Stomach (tissue), 9 donors: ENCODE measurements around the gene SEC14L3. TPM values are rescaled to one million over a fixed set of nuclear protein-coding genes. Genes with fewer than 3 reads are reported as not detected.

Source experiments
- DNase-seq, 2 donors: peaks; one replicate each; pipeline versions ENCODE4 v3.0.0 to v3.0.0-alpha.2; 2013 to 2019
- H3K27ac ChIP-seq, 5 donors: fragments of 200-600 bp in 4 of 5; sonication (generic) in 4 of 5; one replicate each; pipeline ENCODE4 v1.5.1; 2013 to 2019; ENCODE audit warnings: mild to moderate bottlenecking in 1 of 5, moderate library complexity in 1 of 5
- H3K27me3 ChIP-seq, 3 donors: fragments of 200-600 bp; sonication (generic); one replicate each; pipeline ENCODE4 v1.5.1; 2017 to 2019; ENCODE audit warnings: mixed run types in 1 of 3
- H3K36me3 ChIP-seq, 4 donors: fragments of 200-600 bp; sonication (generic); 1 replicate in 3 of 4; 2 replicates in 1 of 4; pipeline ENCODE4 v1.5.1; 2016 to 2019
- H3K4me1 ChIP-seq, 4 donors: fragments of 200-600 bp; sonication (generic); one replicate each; pipeline ENCODE4 v1.5.1; 2016 to 2019
- H3K4me3 ChIP-seq, 4 donors: fragments of 200-600 bp; sonication (generic) in 3 of 4; one replicate each; pipeline ENCODE4 v1.5.1; 2016 to 2019; ENCODE audit warnings: mild to moderate bottlenecking in 1 of 4
- H3K9me3 ChIP-seq, 4 donors: fragments of 200-600 bp; sonication (generic); one replicate each; pipeline ENCODE4 v1.5.1; 2016 to 2019
- EP300 ChIP-seq: sonication (generic); formaldehyde crosslinking; IDR thresholded peaks from one replicate; pipeline ENCODE4 v1.6.1; 2017; ENCODE audit warnings: antibody characterized with exemption
- POLR2A ChIP-seq, 4 donors: fragments of 450-650 bp; IDR thresholded peaks; one replicate each; pipeline ENCODE4 v1.6.1; 2016; ENCODE audit warnings: antibody characterized with exemption in 4 of 4, control low read depth in 2 of 4, mild to moderate bottlenecking in 1 of 4, moderate library complexity in 1 of 4
- POLR2AphosphoS5 ChIP-seq, 3 donors: sonication (generic); formaldehyde crosslinking; IDR thresholded peaks; one replicate each; pipeline ENCODE4 v1.6.1; 2016; ENCODE audit warnings: antibody characterized with exemption in 3 of 3
- WGBS, 5 donors: extraction: QIAGEN DNeasy Blood & Tissue Kit in 3 of 5; methylation state at CpG; one replicate each; pipeline versions ENCODE4 v1.1.5 to v1.1.7; 2013 to 2018; 5-methylcytosine and 5-hydroxymethylcytosine counted together
- intact Hi-C: fragments of 100-400 bp; cut with DNase I; formaldehyde crosslinking; loops from one replicate; pipeline ENCODE4 v1.15.1; 2023; ENCODE audit warnings: low total_unique reads
- polyA plus RNA-seq, 3 donors: library from polyadenylated mRNA; stranded (reverse); fragments of 200-250 nt; gene quantifications; one replicate each; pipeline ENCODE4 v1.2.3, GENCODE V29; 2013
- total RNA-seq, 5 donors: library from RNA; depleted of rRNA; stranded (reverse); fragments of >200 nt; gene quantifications; one replicate each; pipeline versions ENCODE4 v1.1.0 to v1.2.3, GENCODE V29; 2014 to 2016
- TF ChIP-seq, protein P1 (sequence below), 7 experiments: fragments of 450-650 bp in 4 of 7; fragments of 200-600 bp in 3 of 7; sonication (generic) in 3 of 7; IDR thresholded peaks; one replicate each; pipeline ENCODE4 v1.5.1; 2016 to 2019; ENCODE audit warnings: antibody characterized with exemption in 7 of 7, control low read depth in 2 of 7, mild to moderate bottlenecking in 1 of 7
- donor health status: healthy with polysubstance abuse.
- donor health status: Bipolar disorder and iron deficiency.
- donor health status: healthy.

SEC14L3 gene
- total and polyA plus RNA-seq, 8 donors = not detected

DNA sequence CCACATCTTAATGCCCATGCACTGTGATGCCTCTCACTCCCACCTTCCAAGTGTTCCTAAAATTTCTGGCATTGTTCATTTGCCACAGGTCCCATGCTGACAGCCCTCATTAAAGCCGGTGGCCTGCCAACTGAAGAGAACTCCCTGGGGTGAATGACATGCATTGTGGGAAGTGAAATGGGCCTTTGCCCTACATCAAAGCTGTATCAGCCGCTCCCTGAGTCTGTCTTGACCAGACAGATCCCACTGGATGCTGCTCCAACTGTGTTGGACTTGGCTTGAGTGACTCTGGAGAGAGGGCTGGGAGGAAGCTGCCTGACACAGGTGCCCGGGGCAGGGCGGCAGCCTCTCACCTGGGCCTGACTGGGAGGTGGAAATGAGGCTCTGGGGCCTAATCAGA lies 42.4 kb upstream of the SEC14L3 start:
- Histone ChIP-seq H3K4me3 (no peak overlapping the region), H3K36me3 (no peaks in the 10 kb centered on the region), H3K9me3 (peaks cover 0 to 7% (median 0%) of the 10 kb centered on the region in 4 donors), H3K27me3 (no peaks in the 10 kb centered on the region), H3K27ac (no peak overlapping the region), H3K4me1 (no peaks in the 10 kb centered on the region)
- DNase-seq = no peak
- TF ChIP-seq POLR2A (IDR thresholded peaks at IDR 0.05) (no peak), POLR2AphosphoS5 (IDR thresholded peaks at IDR 0.05) (no peak), EP300 (no peak)
- TF ChIP-seq, protein P1, sequence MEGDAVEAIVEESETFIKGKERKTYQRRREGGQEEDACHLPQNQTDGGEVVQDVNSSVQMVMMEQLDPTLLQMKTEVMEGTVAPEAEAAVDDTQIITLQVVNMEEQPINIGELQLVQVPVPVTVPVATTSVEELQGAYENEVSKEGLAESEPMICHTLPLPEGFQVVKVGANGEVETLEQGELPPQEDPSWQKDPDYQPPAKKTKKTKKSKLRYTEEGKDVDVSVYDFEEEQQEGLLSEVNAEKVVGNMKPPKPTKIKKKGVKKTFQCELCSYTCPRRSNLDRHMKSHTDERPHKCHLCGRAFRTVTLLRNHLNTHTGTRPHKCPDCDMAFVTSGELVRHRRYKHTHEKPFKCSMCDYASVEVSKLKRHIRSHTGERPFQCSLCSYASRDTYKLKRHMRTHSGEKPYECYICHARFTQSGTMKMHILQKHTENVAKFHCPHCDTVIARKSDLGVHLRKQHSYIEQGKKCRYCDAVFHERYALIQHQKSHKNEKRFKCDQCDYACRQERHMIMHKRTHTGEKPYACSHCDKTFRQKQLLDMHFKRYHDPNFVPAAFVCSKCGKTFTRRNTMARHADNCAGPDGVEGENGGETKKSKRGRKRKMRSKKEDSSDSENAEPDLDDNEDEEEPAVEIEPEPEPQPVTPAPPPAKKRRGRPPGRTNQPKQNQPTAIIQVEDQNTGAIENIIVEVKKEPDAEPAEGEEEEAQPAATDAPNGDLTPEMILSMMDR (IDR thresholded peaks at IDR 0.05) = no peak
- intact Hi-C loops = no loop called here
- WGBS, 5 donors = 62 to 85% (median 70%) methylated on average over 2 to 4 of the region's 4 CpGs

DNA sequence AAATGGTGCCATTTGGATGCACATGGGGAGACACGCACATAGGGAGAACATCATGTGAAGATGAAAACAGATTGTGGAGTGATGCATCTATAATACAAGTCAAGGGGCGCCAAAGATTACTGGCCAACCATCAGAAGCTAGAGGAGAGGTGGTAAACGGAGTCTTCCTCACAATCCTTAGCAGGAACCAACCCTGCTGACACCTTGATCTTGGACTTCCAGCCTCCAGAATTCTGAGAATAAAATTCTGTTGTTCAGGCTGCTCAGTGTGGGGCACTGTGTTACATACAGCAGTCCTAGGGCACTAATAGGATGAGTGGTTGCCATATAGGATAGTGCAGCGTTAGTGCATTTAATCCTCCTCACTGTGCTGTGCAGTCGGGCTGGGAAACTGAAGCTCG lies 41.6 kb upstream of the SEC14L3 start:
- intact Hi-C loops = no loop called here
- TF ChIP-seq POLR2AphosphoS5 (IDR thresholded peaks at IDR 0.05) (no peak), EP300 (no peak), POLR2A (IDR thresholded peaks at IDR 0.05) (no peak)
- TF ChIP-seq, protein P1 (IDR thresholded peaks at IDR 0.05) = no peak
- WGBS, 5 donors = 92 to 96% (median 96%) methylated on average over 6 of the region's 6 CpGs

DNA sequence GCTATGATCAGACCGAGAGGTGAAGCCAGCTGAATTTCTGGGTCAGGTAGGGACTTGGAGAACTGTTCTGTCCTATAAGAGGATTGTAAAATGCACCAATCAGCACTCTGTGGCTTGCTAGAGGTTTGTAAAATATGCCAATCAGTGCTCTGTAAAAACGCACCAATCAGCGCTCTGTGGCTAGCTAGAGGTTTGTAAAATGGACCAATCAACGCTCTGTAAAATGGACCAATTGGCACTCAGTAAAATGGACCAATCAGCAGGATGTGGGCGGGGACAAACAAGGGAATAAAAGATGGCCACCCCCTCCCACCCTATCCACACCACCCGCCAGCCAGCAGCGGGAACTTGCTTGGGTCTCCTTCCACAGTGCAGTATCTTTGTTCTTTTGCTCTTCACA lies 40.1 kb upstream of the SEC14L3 start:
- 89 to 95% (median 90%) methylated on average over 7 of the region's 7 CpGs for WGBS, 5 donors
- Histone ChIP-seq H3K4me3 (no peak overlapping the region), H3K36me3 (no peaks in the 10 kb centered on the region), H3K27ac (no peak overlapping the region), H3K4me1 (peaks cover 0 to 3% (median under 1%) of the 10 kb centered on the region in 4 donors), H3K27me3 (peaks cover 0 to 10% (median under 1%) of the 10 kb centered on the region in 3 donors), H3K9me3 (peaks cover 0 to 7% (median 0%) of the 10 kb centered on the region in 4 donors)
- intact Hi-C loops = no loop called here
- no peak for DNase-seq
- no peak for TF ChIP-seq POLR2A (IDR thresholded peaks at IDR 0.05)
- no peak for TF ChIP-seq POLR2AphosphoS5 (IDR thresholded peaks at IDR 0.05)
- TF ChIP-seq EP300 = no peak
- TF ChIP-seq, protein P1 (IDR thresholded peaks at IDR 0.05) = no peak

More for the DNA sequence above, 41.6 kb upstream of the SEC14L3 start:
- no peak overlapping the region for H3K27ac ChIP-seq
- no peak for DNase-seq
- H3K4me1 ChIP-seq = no peaks in the 10 kb centered on the region
- H3K36me3 ChIP-seq = no peaks in the 10 kb centered on the region
- peaks cover 0 to 7% (median 0%) of the 10 kb centered on the region in 4 donors for H3K9me3 ChIP-seq
- H3K4me3 ChIP-seq = no peak overlapping the region
- H3K27me3 ChIP-seq = no peaks in the 10 kb centered on the region

DNA sequence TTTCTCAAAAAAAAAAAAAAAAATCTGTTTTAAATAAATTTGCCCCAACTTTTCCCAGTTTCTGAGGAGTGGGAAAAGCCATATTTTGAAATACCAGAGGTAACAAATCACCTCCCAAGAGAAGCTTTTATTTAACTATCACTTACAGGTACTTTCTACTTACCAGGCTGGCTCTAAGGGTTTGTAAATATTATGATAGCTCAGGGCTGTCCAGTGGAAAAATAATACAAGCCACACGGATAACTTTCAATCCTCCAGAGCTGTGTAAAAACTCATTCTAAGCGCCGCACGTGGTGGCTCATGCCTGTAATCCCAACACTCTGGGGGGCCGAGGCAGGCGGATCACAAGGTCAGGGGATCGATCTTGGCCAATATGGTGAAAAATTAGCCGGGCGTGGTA lies 39.3 kb upstream of the SEC14L3 start:
- WGBS, 5 donors = 65 to 80% (median 71%) methylated on average over 9 of the region's 9 CpGs
- peaks cover 0 to 7% (median 0%) of the 10 kb centered on the region in 4 donors for H3K9me3 ChIP-seq
- DNase-seq = no peak
- H3K27ac ChIP-seq = no peak overlapping the region
- peaks cover 0 to 9% (median 4%) of the 10 kb centered on the region in 4 donors for H3K4me1 ChIP-seq
- H3K27me3 ChIP-seq = peaks cover 0 to 18% (median 5%) of the 10 kb centered on the region in 3 donors
- intact Hi-C loops = no loop called here
- TF ChIP-seq, protein P1 (IDR thresholded peaks at IDR 0.05) = no peak
- H3K36me3 ChIP-seq = no peaks in the 10 kb centered on the region
- no peak overlapping the region for H3K4me3 ChIP-seq
